HG02623 (cell line): ENCODE measurements around the gene OR9G4.

Experiments used
- ATAC-seq: cut with Tn5 transposase; IDR thresholded peaks from one replicate; pipeline ENCODE4 v1.9.1; 2021; ENCODE audit warnings: moderate library complexity; ENCODE audit not compliant: unreplicated experiment

OR9G4 gene

GRCh38 chr11:56748597-56748996 is at the start of gene OR9G4:
Gene OR9G4, minus strand, starts transcription at chr11:56748697. Its CDS starts 4,931 bp downstream, at chr11:56743766.
- ATAC-seq: no peak

GRCh38 chr11:56783448-56784041 is 35.0 kb upstream of the OR9G4 start:
- no peak for ATAC-seq

- peak; percentile 66 for ATAC-seq
Measured at GRCh38 chr11:56782167-56782847, 33.8 kb upstream of the OR9G4 start.

GRCh38 chr11:56776809-56777208 is 28.3 kb upstream of the OR9G4 start:
- ATAC-seq: no peak

GRCh38 chr11:56764976-56765375 is 16.5 kb upstream of the OR9G4 start:
- no peak for ATAC-seq

- no peak for ATAC-seq
Measured at GRCh38 chr11:56751480-56751879, 3.0 kb upstream of the OR9G4 start.

- ATAC-seq: no peak
Measured at GRCh38 chr11:56750190-56750589, 1.7 kb upstream of the OR9G4 start.

- ATAC-seq: no peak
Measured at GRCh38 chr11:56740886-56741285, 7.6 kb downstream of the OR9G4 start.

GRCh38 chr11:56740107-56740506 is 8.4 kb downstream of the OR9G4 start:
- ATAC-seq: no peak

- no peak for ATAC-seq
Measured at GRCh38 chr11:56720513-56720912, 28.0 kb downstream of the OR9G4 start.

GRCh38 chr11:56716379-56716854 is 32.1 kb downstream of the OR9G4 start:
- no peak for ATAC-seq

GRCh38 chr11:56714206-56714605 is 34.3 kb downstream of the OR9G4 start:
- ATAC-seq: no peak

GRCh38 chr11:56706486-56706885 is 42.0 kb downstream of the OR9G4 start:
- no peak for ATAC-seq

GRCh38 chr11:56705784-56706396 is 42.6 kb downstream of the OR9G4 start:
- ATAC-seq: no peak

GRCh38 chr11:56700914-56701485 is 47.5 kb downstream of the OR9G4 start:
- ATAC-seq: no peak

- no peak for ATAC-seq
Measured at GRCh38 chr11:56700242-56700913, 48.1 kb downstream of the OR9G4 start.

GRCh38 chr11:56698795-56699194 is 49.7 kb downstream of the OR9G4 start, which contains the start of gene OR9G1:
Gene OR9G1, plus strand, starts transcription at chr11:56699095. Its CDS starts 1,293 bp downstream, at chr11:56700388.
- no peak for ATAC-seq

GRCh38 chr11:56693428-56693827 is 55.1 kb downstream of the OR9G4 start:
- ATAC-seq: no peak
